ENCODE data around the gene TPI1. TPM values are rescaled to one million over a fixed set of nuclear protein-coding genes. Genes with fewer than 3 reads are reported as not detected.

The TPI1 gene
- total RNA-seq = 300 TPM

- peak; percentile 69 for DNase-seq (ENCODE audit: low spot score)
- peak; percentile 83 for ATAC-seq
Measured at GRCh38 chr12:6867413-6868210, at the start of gene TPI1. Gene TPI1, plus strand, starts transcription at chr12:6867531. Its CDS starts 36 bp downstream, at chr12:6867567.

- ATAC-seq = no peak
- no peak for DNase-seq (ENCODE audit: low spot score)
Measured at GRCh38 chr12:6817662-6818157, 49.6 kb upstream of the TPI1 start.

- DNase-seq (ENCODE audit: low spot score) = peak; percentile 66
- ATAC-seq = peak; percentile 71
Measured at GRCh38 chr12:6818222-6818621, 49.1 kb upstream of the TPI1 start.

DNA sequence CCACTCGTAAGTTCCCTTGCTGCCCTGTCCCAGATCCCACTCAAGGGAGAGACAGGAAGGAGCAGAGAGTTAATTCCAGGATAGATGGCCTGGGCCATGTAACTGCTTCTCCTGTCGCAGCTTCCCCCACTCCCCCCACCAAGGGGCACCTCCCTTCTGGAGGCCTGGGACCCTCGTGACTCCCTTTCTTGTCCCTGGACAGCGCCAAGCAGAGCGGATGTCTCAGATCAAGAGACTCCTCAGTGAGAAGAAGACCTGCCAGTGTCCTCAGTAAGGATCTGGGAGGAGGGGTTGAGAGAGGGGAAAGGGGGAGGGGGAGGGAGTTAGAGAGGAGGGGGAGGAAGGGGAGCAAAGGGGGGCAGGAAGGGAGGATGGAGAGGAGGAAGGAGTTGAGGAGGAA is 48.7 kb upstream of the TPI1 start:
- ATAC-seq (no peak), DNase-seq (ENCODE audit: low spot score) (no peak)

DNA sequence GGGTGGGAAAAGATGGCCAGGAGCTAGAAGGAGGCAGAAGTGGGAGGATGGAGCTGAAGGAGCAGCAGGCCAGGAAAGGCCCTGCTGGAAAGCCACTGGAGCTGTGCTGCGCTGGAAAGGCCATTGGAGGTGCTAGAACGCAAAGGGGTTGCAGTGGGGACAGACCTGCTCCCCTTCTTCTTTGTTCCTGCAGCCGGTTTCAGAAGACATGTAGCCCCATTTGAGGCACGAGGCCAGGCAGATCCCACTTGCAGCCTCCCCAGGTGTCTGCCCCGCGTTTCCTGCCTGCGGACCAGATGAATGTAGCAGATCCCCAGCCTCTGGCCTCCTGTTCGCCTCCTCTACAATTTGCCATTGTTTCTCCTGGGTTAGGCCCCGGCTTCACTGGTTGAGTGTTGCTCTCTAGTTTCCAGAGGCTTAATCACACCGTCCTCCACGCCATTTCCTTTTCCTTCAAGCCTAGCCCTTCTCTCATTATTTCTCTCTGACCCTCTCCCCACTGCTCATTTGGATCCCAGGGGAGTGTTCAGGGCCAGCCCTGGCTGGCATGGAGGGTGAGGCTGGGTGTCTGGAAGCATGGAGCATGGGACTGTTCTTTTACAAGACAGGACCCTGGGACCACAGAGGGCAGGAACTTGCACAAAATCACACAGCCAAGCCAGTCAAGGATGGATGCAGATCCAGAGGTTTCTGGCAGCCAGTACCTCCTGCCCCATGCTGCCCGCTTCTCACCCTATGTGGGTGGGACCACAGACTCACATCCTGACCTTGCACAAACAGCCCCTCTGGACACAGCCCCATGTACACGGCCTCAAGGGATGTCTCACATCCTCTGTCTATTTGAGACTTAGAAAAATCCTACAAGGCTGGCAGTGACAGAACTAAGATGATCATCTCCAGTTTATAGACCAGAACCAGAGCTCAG is 48.0 kb upstream of the TPI1 start:
- ATAC-seq = no peak
- DNase-seq (ENCODE audit: low spot score) = no peak

DNA sequence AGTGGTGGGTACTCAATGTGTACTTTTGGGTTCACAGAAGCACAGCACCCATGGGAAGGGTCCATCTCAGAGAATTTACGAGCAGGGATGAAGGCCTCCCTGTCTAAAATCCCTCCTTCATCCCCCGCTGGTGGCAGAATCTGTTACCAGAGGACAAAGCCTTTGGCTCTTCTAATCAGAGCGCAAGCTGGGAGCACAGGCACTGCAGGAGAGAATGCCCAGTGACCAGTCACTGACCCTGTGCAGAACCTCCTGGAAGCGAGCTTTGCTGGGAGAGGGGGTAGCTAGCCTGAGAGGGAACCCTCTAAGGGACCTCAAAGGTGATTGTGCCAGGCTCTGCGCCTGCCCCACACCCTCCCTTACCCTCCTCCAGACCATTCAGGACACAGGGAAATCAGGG is 47.2 kb upstream of the TPI1 start:
- peak; percentile 26 for ATAC-seq

GRCh38 chr12:6821591-6822425 is 45.5 kb upstream of the TPI1 start, which contains the start of gene GPR162:
Gene GPR162, plus strand, starts transcription at chr12:6821821. Its CDS starts 2,078 bp downstream, at chr12:6823899.
- DNase-seq (ENCODE audit: low spot score) (no peak), ATAC-seq (peak; percentile 37)

More for the DNA sequence above, 47.2 kb upstream of the TPI1 start:
- DNase-seq (ENCODE audit: low spot score) = no peak

GRCh38 chr12:6822426-6823135 is 44.8 kb upstream of the TPI1 start:
- no peak for DNase-seq (ENCODE audit: low spot score)
- no peak for ATAC-seq

DNA sequence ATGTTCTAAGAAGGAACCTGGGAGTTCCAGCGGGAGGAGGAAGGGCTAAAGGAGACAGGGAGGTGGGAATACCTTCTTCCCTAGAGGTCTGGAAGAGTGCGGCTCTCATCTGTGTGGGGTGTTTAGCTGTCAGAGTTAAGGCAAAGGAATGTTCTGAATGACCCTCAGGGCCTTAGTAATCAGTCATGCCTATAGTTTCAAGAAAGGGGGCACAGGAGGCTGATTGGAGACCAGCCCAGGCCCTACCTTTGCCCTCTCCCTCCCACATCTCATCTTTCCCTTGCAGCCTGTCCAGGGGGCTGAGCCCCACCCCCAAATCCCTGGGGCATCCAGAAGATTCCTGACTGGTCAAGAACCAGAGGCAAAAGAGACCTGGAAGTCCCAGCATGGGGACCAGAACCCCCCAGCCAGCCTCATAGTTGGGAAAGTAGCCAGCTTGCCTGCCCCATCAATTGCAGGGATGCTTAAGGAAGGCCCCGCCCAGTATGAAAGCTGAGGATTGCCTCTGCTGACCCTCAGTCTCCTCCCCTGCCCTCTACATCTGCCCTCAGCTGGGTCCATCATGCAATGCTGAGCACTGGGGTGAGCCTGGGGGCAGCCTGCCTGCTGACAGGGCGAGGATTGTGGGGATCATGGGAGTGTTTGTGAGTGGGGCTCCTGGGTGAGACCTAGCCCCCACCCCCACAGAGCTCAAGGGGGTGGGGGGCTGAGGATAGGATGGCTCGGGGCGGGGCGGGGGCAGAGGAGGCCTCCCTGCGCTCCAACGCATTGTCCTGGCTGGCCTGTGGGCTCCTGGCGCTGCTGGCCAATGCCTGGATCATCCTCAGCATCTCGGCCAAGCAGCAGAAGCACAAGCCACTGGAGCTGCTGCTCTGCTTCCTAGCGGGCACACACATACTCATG is 43.9 kb upstream of the TPI1 start:
- no peak for DNase-seq (ENCODE audit: low spot score)
- ATAC-seq = no peak

DNA sequence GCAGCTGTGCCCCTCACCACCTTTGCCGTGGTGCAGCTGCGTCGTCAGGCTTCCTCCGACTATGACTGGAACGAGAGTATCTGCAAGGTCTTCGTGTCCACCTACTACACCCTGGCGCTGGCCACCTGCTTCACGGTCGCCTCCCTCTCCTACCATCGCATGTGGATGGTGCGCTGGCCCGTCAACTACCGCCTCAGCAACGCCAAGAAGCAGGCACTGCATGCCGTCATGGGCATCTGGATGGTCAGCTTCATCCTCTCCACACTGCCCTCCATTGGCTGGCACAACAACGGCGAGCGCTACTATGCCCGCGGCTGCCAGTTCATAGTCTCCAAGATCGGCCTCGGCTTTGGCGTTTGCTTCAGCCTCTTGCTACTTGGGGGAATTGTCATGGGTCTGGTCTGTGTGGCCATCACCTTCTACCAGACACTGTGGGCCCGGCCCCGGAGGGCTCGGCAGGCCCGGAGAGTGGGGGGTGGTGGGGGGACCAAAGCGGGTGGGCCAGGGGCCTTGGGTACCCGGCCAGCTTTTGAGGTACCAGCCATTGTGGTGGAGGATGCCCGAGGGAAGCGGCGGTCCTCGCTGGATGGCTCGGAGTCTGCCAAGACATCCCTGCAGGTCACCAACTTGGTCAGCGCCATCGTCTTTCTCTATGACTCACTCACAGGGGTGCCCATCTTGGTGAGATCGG is 43.1 kb upstream of the TPI1 start:
- DNase-seq (ENCODE audit: low spot score) (no peak), ATAC-seq (no peak)

DNA sequence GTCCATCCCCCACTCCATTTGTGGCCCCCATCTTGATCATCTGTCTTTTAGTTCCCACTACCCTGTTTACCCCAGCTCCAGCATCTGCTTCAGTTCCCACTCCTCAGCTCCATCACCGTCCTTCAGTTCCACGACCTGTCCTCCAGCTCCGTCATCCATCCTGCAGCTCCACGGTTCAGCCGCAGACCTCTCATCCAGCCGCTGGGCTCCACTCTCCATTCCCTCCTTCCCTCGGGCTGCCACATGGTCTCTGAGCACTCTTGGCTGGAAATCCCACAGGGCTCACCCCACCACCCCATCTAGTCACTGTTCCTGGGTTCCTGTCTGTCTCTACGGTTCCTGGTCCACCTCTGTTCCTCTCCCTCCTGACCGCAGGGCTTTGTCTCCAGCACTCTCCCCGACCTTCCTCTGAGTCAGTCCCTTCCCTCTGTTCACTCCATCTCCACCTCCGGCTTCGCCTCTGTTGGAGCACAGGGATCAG is 42.4 kb upstream of the TPI1 start:
- ATAC-seq (no peak), DNase-seq (ENCODE audit: low spot score) (no peak)

- ATAC-seq (peak; percentile 88), DNase-seq (ENCODE audit: low spot score) (peak; percentile 86)
Measured at GRCh38 chr12:6825398-6826124, 41.8 kb upstream of the TPI1 start.

- ATAC-seq (no peak), DNase-seq (ENCODE audit: low spot score) (no peak)
Measured at GRCh38 chr12:6826125-6826733, 41.1 kb upstream of the TPI1 start.

- ATAC-seq = no peak
- no peak for DNase-seq (ENCODE audit: low spot score)
Measured at GRCh38 chr12:6826734-6827436, 40.4 kb upstream of the TPI1 start.

- ATAC-seq = peak; percentile 58
- DNase-seq (ENCODE audit: low spot score) = peak; percentile 64
Measured at GRCh38 chr12:6827437-6827911, 39.9 kb upstream of the TPI1 start.

Data from left lobe of liver (tissue), 2 donors.